Right lobe of liver (tissue), 4 donors: ENCODE measurements around the gene FBXO10.

Source experiments
- CTCF ChIP-seq, 4 donors: fragments of 200-600 bp in 3 of 4; fragments of 450-650 bp in 1 of 4; IDR thresholded peaks; one replicate each; pipeline versions ENCODE4 v1.5.1 to v1.8.0; 2016 to 2022; ENCODE audit warnings: antibody characterized with exemption in 4 of 4, mild to moderate bottlenecking in 2 of 4
- POLR2A ChIP-seq: fragments of 450-650 bp; IDR thresholded peaks from one replicate; pipeline ENCODE4 v1.6.1; 2017; ENCODE audit warnings: antibody characterized with exemption, mild to moderate bottlenecking
- donor health status: DM: no; HTN: no; CAD: no.
- donor health status: DM: no; HTN: no; CAD: no.
- donor health status: DM: no; HTN: yes; CAD: no.

- TF ChIP-seq CTCF (IDR thresholded peaks at IDR 0.05): no peak
- TF ChIP-seq POLR2A: no peak
Measured at GRCh38 chr9:37520641-37521040, 55.5 kb downstream of the FBXO10 start.
